H1 (cell line): Measurements from ENCODE around the gene PHC1. TPM values are rescaled to one million over a fixed set of nuclear protein-coding genes. Genes with fewer than 3 reads are reported as not detected.

ENCODE experiments used
- CTCF ChIA-PET: fragments of 300-600 bp; sonication (Branson Sonifier 250); formaldehyde crosslinking; loops from one replicate; lab custom pipeline; 2021; ENCODE audit not compliant: partially characterized antibody; lab: Charles Lee
- POLR2A ChIA-PET: fragments of 300-600 bp; sonication (Branson Sonifier 250); formaldehyde crosslinking; loops from one replicate; lab custom pipeline; 2021; ENCODE audit warnings: inconsistent platforms; ENCODE audit not compliant: partially characterized antibody; lab: Charles Lee
- DNase-seq, 2 experiments: peaks; one replicate each; pipeline versions ENCODE4 v3.0.0 to v3.0.0-alpha.2; 2010 to 2022; ENCODE audit warnings: low spot score in 2 of 2, low read depth in 1 of 2, mixed read lengths in 1 of 2
- FAIRE-seq: peaks from 2 replicates; lab custom pipeline; 2011; peaks lifted over from hg19 to GRCh38; lab: Jason Lieb, UNC
- H2AFZ ChIP-seq: 2 replicates; pipeline ENCODE4 v1.8.1; 2012; ENCODE audit warnings: low read length, inconsistent platforms
- H2AK5ac ChIP-seq: 2 replicates; pipeline ENCODE4 v1.6.1; 2013; ENCODE audit warnings: low read depth, low read length
- H2BK120ac ChIP-seq: replicated peaks from 2 replicates; pipeline ENCODE3; 2013; ENCODE audit warnings: low read depth, low read length, inconsistent platforms
- H2BK12ac ChIP-seq: 2 replicates; pipeline ENCODE4 v1.6.1; 2013; ENCODE audit warnings: low read depth, low read length
- H2BK15ac ChIP-seq: 2 replicates; pipeline ENCODE4 v1.6.1; 2013; ENCODE audit warnings: low read length
- H2BK20ac ChIP-seq: 2 replicates; pipeline ENCODE4 v1.6.1; 2013; ENCODE audit warnings: low read length
- H2BK5ac ChIP-seq: 2 replicates; pipeline ENCODE4 v1.6.1; 2013; ENCODE audit warnings: low read depth, low read length
- H3K14ac ChIP-seq: 2 replicates; pipeline ENCODE4 v1.6.1; 2013; ENCODE audit warnings: inconsistent platforms; ENCODE audit not compliant: insufficient read length
- H3K18ac ChIP-seq: 2 replicates; pipeline ENCODE4 v1.6.1; 2013; ENCODE audit warnings: low read length; ENCODE audit errors: extremely low read depth
- H3K23ac ChIP-seq: 2 replicates; pipeline ENCODE4 v1.6.1; 2013; ENCODE audit warnings: inconsistent platforms; ENCODE audit not compliant: insufficient read length
- H3K23me2 ChIP-seq: 2 replicates; pipeline ENCODE4 v1.6.1; 2013; ENCODE audit warnings: low read depth, low read length
- H3K27ac ChIP-seq: 2 replicates; pipeline ENCODE4 v1.6.1; 2011; ENCODE audit warnings: low read depth, low read length, inconsistent platforms
- H3K27me3 ChIP-seq, 4 experiments: replicated peaks in 1 of 4; 1 replicate in 1 of 4; 2 replicates in 3 of 4; pipeline versions ENCODE4 v1.6.1 to v1.8.1; 2011 to 2013; ENCODE audit warnings: low read length in 3 of 4, mild to moderate bottlenecking in 3 of 4, inconsistent platforms in 2 of 4, mixed read lengths in 2 of 4, moderate library complexity in 1 of 4; ENCODE audit not compliant: control insufficient read depth in 3 of 4, insufficient read depth in 3 of 4; ENCODE audit errors: extremely low read depth in 1 of 4
- H3K36me3 ChIP-seq, 4 experiments: 2 replicates each; pipeline versions ENCODE4 v1.6.1 to v1.8.1; 2011 to 2013; ENCODE audit warnings: mild to moderate bottlenecking in 4 of 4, low read length in 3 of 4, moderate library complexity in 2 of 4, control low read depth in 1 of 4, inconsistent platforms in 1 of 4; ENCODE audit not compliant: insufficient read depth in 4 of 4, control insufficient read depth in 2 of 4
- H3K4ac ChIP-seq: replicated peaks from 2 replicates; pipeline ENCODE3; 2013; ENCODE audit warnings: low read length, low read depth, mixed read lengths, inconsistent platforms; ENCODE audit not compliant: insufficient read length
- H3K4me1 ChIP-seq, 4 experiments: replicated peaks in 1 of 4; 1 replicate in 1 of 4; 2 replicates in 3 of 4; pipeline versions ENCODE4 v1.6.1 to v1.8.1; 2011 to 2013; ENCODE audit warnings: low read length in 3 of 4, inconsistent platforms in 2 of 4, mixed read lengths in 1 of 4; ENCODE audit not compliant: insufficient read depth in 4 of 4, control insufficient read depth in 3 of 4
- H3K4me2 ChIP-seq, 2 experiments: 2 replicates each; pipeline versions ENCODE4 v1.6.1 to v1.8.1; 2011 to 2013; ENCODE audit warnings: low read depth in 2 of 2, low read length in 2 of 2, control low read depth in 1 of 2, inconsistent platforms in 1 of 2, mild to moderate bottlenecking in 1 of 2; ENCODE audit not compliant: insufficient read depth in 1 of 2
- H3K4me3 ChIP-seq, 4 experiments: fragments of 200-600, 300-600 bp in 1 of 4; sonication (generic), shearing (Covaris generic), sonication (Bioruptor Twin) in 1 of 4; 2 replicates each; pipeline versions ENCODE4 v1.5.1 to v1.8.1; 2011 to 2016; ENCODE audit warnings: low read length in 4 of 4, low read depth in 3 of 4, control low read depth in 2 of 4, inconsistent platforms in 2 of 4, mild to moderate bottlenecking in 2 of 4, mixed read lengths in 1 of 4, moderate library complexity in 1 of 4; ENCODE audit not compliant: insufficient read depth in 2 of 4; ENCODE audit errors: extremely low read depth in 1 of 4
- H3K56ac ChIP-seq: replicated peaks from 2 replicates; pipeline ENCODE3; 2013; ENCODE audit warnings: low read depth, mild to moderate bottlenecking, mixed read lengths, low read length, inconsistent platforms; ENCODE audit not compliant: insufficient read length
- H3K79me1 ChIP-seq: 2 replicates; pipeline ENCODE4 v1.6.1; 2013; ENCODE audit warnings: low read depth, low read length, control low read depth
- H3K79me2 ChIP-seq, 2 experiments: 2 replicates each; pipeline versions ENCODE4 v1.6.1 to v1.8.1; 2012 to 2013; ENCODE audit warnings: low read length in 2 of 2, mild to moderate bottlenecking in 2 of 2, inconsistent platforms in 1 of 2; ENCODE audit not compliant: insufficient read depth in 2 of 2, control insufficient read depth in 1 of 2
- H3K9ac ChIP-seq, 4 experiments: replicated peaks in 1 of 4; 1 replicate in 1 of 4; 2 replicates in 3 of 4; pipeline versions ENCODE4 v1.6.1 to v1.8.1; 2011 to 2013; ENCODE audit warnings: low read depth in 3 of 4, low read length in 3 of 4, control low read depth in 2 of 4, mild to moderate bottlenecking in 2 of 4, moderate library complexity in 2 of 4, inconsistent platforms in 1 of 4; ENCODE audit errors: extremely low read depth in 1 of 4
- H3K9me3 ChIP-seq, 2 experiments: 2 replicates each; pipeline versions ENCODE4 v1.6.1 to v1.8.1; 2012 to 2013; ENCODE audit warnings: mild to moderate bottlenecking in 2 of 2, moderate library complexity in 2 of 2, control low read depth in 1 of 2, inconsistent platforms in 1 of 2, low read depth in 1 of 2, low read length in 1 of 2, mixed read lengths in 1 of 2; ENCODE audit not compliant: insufficient read depth in 2 of 2
- H4K20me1 ChIP-seq, 2 experiments: replicated peaks in 1 of 2; 2 replicates each; pipeline versions ENCODE3 to v1.8.1; 2011 to 2013; ENCODE audit warnings: inconsistent platforms in 2 of 2, low read length in 2 of 2, mild to moderate bottlenecking in 1 of 2; ENCODE audit not compliant: insufficient read depth in 2 of 2, control insufficient read depth in 1 of 2
- H4K5ac ChIP-seq: 2 replicates; pipeline ENCODE4 v1.6.1; 2013; ENCODE audit warnings: low read length, low read depth, mixed read lengths, inconsistent platforms; ENCODE audit not compliant: insufficient read length
- H4K8ac ChIP-seq: 2 replicates; pipeline ENCODE4 v1.8.0; 2013; ENCODE audit warnings: mild to moderate bottlenecking, moderate library complexity, low read length, inconsistent platforms; ENCODE audit not compliant: insufficient read depth; ENCODE audit errors: extremely low read depth
- H4K91ac ChIP-seq: replicated peaks from 2 replicates; pipeline ENCODE3; 2013; ENCODE audit warnings: low read length, mixed read lengths, inconsistent platforms; ENCODE audit not compliant: insufficient read length
- RXRA ChIP-seq: IDR thresholded peaks from 2 replicates; pipeline ENCODE4 v1.6.1; 2011; ENCODE audit warnings: low read depth, mild to moderate bottlenecking, low read length, moderate library complexity; ENCODE audit not compliant: insufficient read depth
- SAP30 ChIP-seq: fragments of 300-600 bp; sonication (generic); IDR thresholded peaks from 2 replicates; pipeline ENCODE4 v1.7.1; 2012; ENCODE audit warnings: low read length, moderate library complexity, mild to moderate bottlenecking, inconsistent platforms; ENCODE audit not compliant: insufficient read depth, insufficient replicate concordance
- polyA plus RNA-seq, 7 experiments: library from polyadenylated mRNA; depleted of rRNA in 3 of 7; stranded (reverse) in 5 of 7; unstranded in 2 of 7; fragments of >200 nt in 5 of 7; fragments of 200-250 nt in 2 of 7; gene quantifications; 1 replicate in 5 of 7; 2 replicates in 1 of 7; 4 replicates in 1 of 7; pipeline versions ENCODE4 v1.2.1 to v1.2.3, GENCODE V29; 2011 to 2013; ENCODE audit warnings: missing spikeins in 2 of 7, mixed read lengths in 2 of 7
- total RNA-seq: library from RNA; stranded (reverse); fragmentation: NEBNext Ultra II Directional; extraction: Animal tissue kit (Norgen Biotek cat#: 25700); gene quantifications from 2 replicates; pipeline ENCODE4 v1.2.1, GENCODE V29; 2021

The PHC1 gene
- total and polyA plus RNA-seq, 2 of the 8 experiments (the other 6 are each of a cell fraction or from before 2014, with no cell fraction given), result 934 to 1,655 TPM

DNA sequence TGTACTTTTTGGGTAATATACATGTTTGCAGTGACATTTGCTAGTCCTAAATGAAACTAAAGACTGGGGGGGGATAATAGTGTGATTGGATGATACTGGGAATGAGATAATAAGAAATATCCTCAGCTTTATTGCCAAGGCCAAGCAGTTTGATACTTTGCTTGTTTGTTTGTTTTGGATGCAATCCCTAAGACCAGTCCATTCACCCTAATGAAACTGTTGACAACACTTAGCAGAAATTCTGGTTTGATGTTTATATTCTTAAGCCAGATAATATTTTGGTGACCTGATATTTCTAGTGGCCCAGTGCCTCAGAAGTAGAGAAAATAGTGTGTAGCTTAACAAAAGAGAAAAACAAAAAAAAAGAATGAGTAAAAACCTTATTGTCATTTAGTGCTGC is 1.8 kb downstream of the PHC1 start:
- no peaks in the 10 kb centered on the region for H3K9me3 ChIP-seq
- POLR2A ChIA-PET, result interaction anchor here (0.7 to 18.7 kb wide), 4 partner anchors 12 to 465 kb away, joined by 3 to 438 read pairs (median 157); partner anchors contain the start of gene M6PR
- no peak for FAIRE-seq

More for the DNA sequence above, 1.8 kb downstream of the PHC1 start:
- H3K36me3 ChIP-seq, result peaks cover 11 to 54% (median 29%) of the 10 kb centered on the region in 4 experiments
- H4K20me1 ChIP-seq, result peaks cover 13 to 22% of the 10 kb centered on the region in 2 experiments
- H3K23ac ChIP-seq, result no peak overlapping the region
- H3K4ac ChIP-seq, result no peak overlapping the region
- H4K91ac ChIP-seq, result no peak overlapping the region
- no peak overlapping the region for H2AK5ac ChIP-seq
- no peak overlapping the region for H2BK15ac ChIP-seq
- no peak overlapping the region for H2BK12ac ChIP-seq
- H4K8ac ChIP-seq, result no peak overlapping the region
- H3K9ac ChIP-seq, result peak overlapping the region in 3 of 4 experiments; percentile 77 to 93 (median 87); a peak in 5 of 7 replicates
- no peak overlapping the region for H3K14ac ChIP-seq
- TF ChIP-seq RXRA (no peak), SAP30 (no peak)
- CTCF ChIA-PET, result interaction anchor here (0.6 kb wide), 1 partner anchor 235 kb away, joined by 3 read pairs; no protein-coding TSS in a partner anchor
- peaks cover 0 to 24% (median 4%) of the 10 kb centered on the region in 4 experiments; a peak in 2 of 7 replicates for H3K4me1 ChIP-seq
- H3K23me2 ChIP-seq, result peaks cover 9% of the 10 kb centered on the region
- H3K4me3 ChIP-seq, result peak overlapping the region; percentile 91 to 99 (median 98)
- no peak overlapping the region for H2BK5ac ChIP-seq
- H3K79me1 ChIP-seq, result 0 out of 2 replicates have a peak, but pooled peaks cover 2% of the 10 kb centered on the region
- H3K4me2 ChIP-seq, result peak overlapping the region; percentile 76 to 92
- no peak overlapping the region for H3K18ac ChIP-seq
- no peak overlapping the region for H2AFZ ChIP-seq
- H4K5ac ChIP-seq, result peak overlapping the region; percentile 92
- H3K79me2 ChIP-seq, result peaks cover 34 to 66% of the 10 kb centered on the region in 2 experiments
- H3K27me3 ChIP-seq, result no peaks in the 10 kb centered on the region
- H2BK20ac ChIP-seq, result no peak overlapping the region
- no peak for DNase-seq
- H3K27ac ChIP-seq, result no peak overlapping the region
- no peak overlapping the region for H2BK120ac ChIP-seq
- peak overlapping the region; percentile 43 for H3K56ac ChIP-seq
